Glutamatergic neuron (in vitro differentiated cells): ENCODE data around the gene JARID2. TPM values are rescaled to one million over a fixed set of nuclear protein-coding genes. Genes with fewer than 3 reads are reported as not detected.

Experiments used
- DNase-seq: peaks from one replicate; pipeline ENCODE4 v3.0.0; 2022
- H3K27ac Mint-ChIP-seq: one replicate; pipeline ENCODE4 v1.8.0; 2020; ENCODE audit warnings: mild to moderate bottlenecking, mixed read lengths, inconsistent platforms; ENCODE audit not compliant: unreplicated experiment
- H3K27me3 Mint-ChIP-seq: one replicate; pipeline ENCODE4 v1.8.0; 2020; ENCODE audit warnings: mild to moderate bottlenecking, moderate library complexity, mixed read lengths, inconsistent platforms; ENCODE audit not compliant: unreplicated experiment
- H3K36me3 Mint-ChIP-seq: one replicate; pipeline ENCODE4 v1.8.0; 2020; ENCODE audit warnings: mild to moderate bottlenecking, mixed read lengths, inconsistent platforms; ENCODE audit not compliant: unreplicated experiment
- H3K4me1 Mint-ChIP-seq: one replicate; pipeline ENCODE4 v1.8.0; 2020; ENCODE audit warnings: mild to moderate bottlenecking, low read depth, mixed read lengths, inconsistent platforms; ENCODE audit not compliant: unreplicated experiment
- H3K4me3 Mint-ChIP-seq: one replicate; pipeline ENCODE4 v1.8.0; 2020; ENCODE audit warnings: mild to moderate bottlenecking, mixed read lengths, inconsistent platforms; ENCODE audit not compliant: unreplicated experiment
- H3K9me3 Mint-ChIP-seq: one replicate; pipeline ENCODE4 v1.8.0; 2020; ENCODE audit warnings: mild to moderate bottlenecking, moderate library complexity, mixed read lengths, inconsistent platforms; ENCODE audit not compliant: unreplicated experiment
- total RNA-seq: library from RNA; stranded (reverse); fragmentation: NEBNext Ultra II Directional; extraction: Animal tissue kit (Norgen Biotek cat#: 25700); gene quantifications from one replicate; pipeline ENCODE4 v1.2.1, GENCODE V29; 2021; ENCODE audit not compliant: unreplicated experiment
- TF ChIP-seq, protein P1 (sequence below): fragments of 200-600 bp; sonication (generic); IDR thresholded peaks from one replicate; pipeline ENCODE4 v1.5.0; 2021; ENCODE audit not compliant: partially characterized antibody, unreplicated experiment

Gene JARID2
- total RNA-seq, 1 donor from 2014 or later: 83.8 TPM

DNA sequence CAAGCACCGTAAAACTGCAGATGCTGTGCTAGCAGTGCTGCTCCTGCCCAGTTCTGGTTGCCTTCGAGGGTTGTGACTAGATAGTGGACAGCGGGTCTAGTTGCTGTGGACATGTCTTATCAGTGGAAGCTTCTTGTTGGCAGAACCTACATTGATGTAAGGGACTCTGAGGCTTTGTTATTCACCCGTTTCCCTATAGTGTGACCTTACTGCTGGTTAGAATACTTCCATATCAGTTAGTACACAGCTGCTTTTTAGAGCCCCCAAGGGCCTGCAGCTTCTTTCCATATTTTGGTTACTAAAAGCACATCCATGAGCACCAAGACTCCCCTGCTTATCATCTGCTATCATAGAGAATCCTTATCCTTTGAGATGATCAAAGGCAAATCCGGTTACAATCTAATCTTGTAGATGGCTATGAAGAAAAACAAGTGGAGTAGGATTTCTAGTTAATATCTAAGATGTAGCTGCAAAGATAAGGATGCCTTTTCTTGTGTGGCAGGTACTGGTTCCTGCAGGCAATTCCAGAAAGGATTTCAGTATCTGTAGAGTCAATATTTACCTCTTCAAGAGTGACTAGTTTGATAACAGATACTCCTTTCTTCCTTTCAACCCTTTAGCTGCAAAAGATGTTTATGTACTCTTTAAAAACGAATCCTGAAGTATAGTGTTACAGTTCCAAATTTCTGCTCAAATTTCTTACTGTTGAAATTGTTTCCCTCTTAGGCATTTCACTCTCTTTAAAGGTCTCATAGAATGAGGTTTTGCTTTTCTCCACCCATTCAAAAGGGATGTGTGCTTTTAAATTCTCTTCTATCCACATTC, 163.6 kb downstream of the JARID2 start:
- Mint-ChIP-seq H3K27me3 (peaks cover 6% of the 10 kb centered on the region), H3K27ac (no peak overlapping the region), H3K36me3 (no peaks in the 10 kb centered on the region), H3K9me3 (peaks cover 8% of the 10 kb centered on the region), H3K4me3 (no peak overlapping the region), H3K4me1 (peaks cover 69% of the 10 kb centered on the region)
- TF ChIP-seq, protein P1, sequence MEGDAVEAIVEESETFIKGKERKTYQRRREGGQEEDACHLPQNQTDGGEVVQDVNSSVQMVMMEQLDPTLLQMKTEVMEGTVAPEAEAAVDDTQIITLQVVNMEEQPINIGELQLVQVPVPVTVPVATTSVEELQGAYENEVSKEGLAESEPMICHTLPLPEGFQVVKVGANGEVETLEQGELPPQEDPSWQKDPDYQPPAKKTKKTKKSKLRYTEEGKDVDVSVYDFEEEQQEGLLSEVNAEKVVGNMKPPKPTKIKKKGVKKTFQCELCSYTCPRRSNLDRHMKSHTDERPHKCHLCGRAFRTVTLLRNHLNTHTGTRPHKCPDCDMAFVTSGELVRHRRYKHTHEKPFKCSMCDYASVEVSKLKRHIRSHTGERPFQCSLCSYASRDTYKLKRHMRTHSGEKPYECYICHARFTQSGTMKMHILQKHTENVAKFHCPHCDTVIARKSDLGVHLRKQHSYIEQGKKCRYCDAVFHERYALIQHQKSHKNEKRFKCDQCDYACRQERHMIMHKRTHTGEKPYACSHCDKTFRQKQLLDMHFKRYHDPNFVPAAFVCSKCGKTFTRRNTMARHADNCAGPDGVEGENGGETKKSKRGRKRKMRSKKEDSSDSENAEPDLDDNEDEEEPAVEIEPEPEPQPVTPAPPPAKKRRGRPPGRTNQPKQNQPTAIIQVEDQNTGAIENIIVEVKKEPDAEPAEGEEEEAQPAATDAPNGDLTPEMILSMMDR: no peak
- DNase-seq: no peak

DNA sequence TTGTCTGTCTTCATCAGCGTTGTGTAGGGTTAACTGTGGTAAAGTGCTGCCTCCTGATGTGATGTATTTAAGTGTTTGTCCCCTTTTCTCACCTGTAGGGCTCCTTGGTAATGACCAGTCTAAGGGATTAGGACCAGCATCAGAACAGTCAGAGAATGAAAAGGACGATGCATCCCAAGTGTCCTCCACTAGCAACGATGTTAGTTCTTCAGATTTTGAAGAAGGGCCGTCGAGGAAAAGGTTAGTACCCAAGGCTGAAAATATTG, 164.2 kb downstream of the JARID2 start:
- Mint-ChIP-seq H3K36me3 (no peaks in the 10 kb centered on the region), H3K27ac (no peak overlapping the region), H3K27me3 (peaks cover 7% of the 10 kb centered on the region), H3K9me3 (peaks cover 11% of the 10 kb centered on the region), H3K4me3 (no peak overlapping the region), H3K4me1 (peaks cover 65% of the 10 kb centered on the region)
- TF ChIP-seq, protein P1: no peak
- DNase-seq: no peak

DNA sequence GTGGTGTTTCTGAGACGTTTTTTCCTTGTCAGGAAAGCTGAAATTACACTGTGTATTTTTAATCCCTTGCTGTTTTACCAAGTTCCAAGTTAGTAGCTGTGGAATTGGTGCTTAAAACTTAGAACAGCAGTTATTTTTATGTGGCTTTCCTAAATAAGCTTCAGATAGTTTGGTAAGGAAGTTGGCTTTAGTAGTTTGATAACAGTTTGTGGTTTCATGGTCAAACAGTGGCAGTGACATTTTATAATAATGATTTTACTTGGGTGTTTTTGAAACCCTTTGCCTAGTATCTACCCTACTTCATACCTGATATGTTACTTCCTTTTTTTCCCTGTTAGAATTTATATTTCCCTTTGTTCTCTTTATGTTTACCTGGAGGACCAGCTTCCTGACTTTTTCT, 164.9 kb downstream of the JARID2 start:
- H3K36me3 Mint-ChIP-seq: no peaks in the 10 kb centered on the region
- H3K27ac Mint-ChIP-seq: no peak overlapping the region
- no peak for DNase-seq
- H3K27me3 Mint-ChIP-seq: peaks cover 5% of the 10 kb centered on the region
- TF ChIP-seq, protein P1: no peak
- no peak overlapping the region for H3K4me3 Mint-ChIP-seq
- H3K4me1 Mint-ChIP-seq: peaks cover 58% of the 10 kb centered on the region
- H3K9me3 Mint-ChIP-seq: peaks cover 12% of the 10 kb centered on the region

DNA sequence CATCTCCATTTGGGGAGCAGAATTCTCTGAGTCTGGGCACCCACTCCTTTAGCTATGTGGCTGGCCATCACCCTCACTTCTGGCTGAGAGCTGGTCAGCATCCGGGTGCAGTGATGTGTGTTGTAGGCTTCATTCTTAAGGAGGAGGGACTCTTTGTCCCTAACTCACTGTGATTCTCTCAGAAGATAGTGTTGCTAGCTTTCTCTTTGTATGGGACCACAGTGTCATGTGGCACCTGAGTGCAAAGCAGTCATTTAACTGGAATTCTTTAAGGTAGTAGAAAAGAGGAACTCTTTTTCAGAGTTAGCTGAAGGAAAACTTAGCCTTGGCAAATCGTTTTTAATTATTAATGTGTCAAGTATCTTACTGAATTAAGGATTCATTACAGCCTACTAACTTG, 165.9 kb downstream of the JARID2 start:
- Mint-ChIP-seq H3K36me3 (peaks cover 3% of the 10 kb centered on the region), H3K27ac (peak overlapping the region; percentile 28)

DNA sequence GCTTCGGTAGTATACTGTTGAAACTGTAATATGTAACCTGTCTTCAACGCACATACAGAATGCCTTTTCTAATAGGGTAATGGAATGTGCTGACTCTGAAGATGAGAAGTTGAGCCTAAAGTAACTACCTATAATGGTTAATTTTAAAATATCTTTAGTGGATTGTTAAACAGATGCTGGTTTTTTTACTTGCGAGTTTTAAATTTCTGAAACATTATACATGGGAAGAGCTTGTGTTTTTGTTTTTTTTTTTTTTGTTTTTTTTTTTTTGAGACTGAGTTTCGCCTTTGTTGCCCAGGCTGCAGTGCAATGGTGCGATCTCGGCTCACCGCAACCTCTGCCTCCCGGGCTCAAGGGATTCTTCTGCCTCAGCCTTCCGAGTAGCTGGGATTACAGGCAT, 166.9 kb downstream of the JARID2 start:
- Mint-ChIP-seq H3K27me3 (peaks cover 9% of the 10 kb centered on the region), H3K4me1 (peaks cover 53% of the 10 kb centered on the region), H3K4me3 (no peak overlapping the region), H3K36me3 (peaks cover 10% of the 10 kb centered on the region), H3K27ac (no peak overlapping the region), H3K9me3 (peaks cover 17% of the 10 kb centered on the region)
- DNase-seq: no peak
- TF ChIP-seq, protein P1: no peak

More for the DNA sequence above, 165.9 kb downstream of the JARID2 start:
- H3K4me1 Mint-ChIP-seq: peaks cover 53% of the 10 kb centered on the region
- no peak for DNase-seq
- H3K27me3 Mint-ChIP-seq: peaks cover 6% of the 10 kb centered on the region
- TF ChIP-seq, protein P1: no peak
- peaks cover 12% of the 10 kb centered on the region for H3K9me3 Mint-ChIP-seq
- H3K4me3 Mint-ChIP-seq: no peak overlapping the region
